NCI-H2196 treated with DMSO at 0.1 percent for 48 hours (cell line): ENCODE measurements around the gene BLOC1S1.
A peak's percentile ranks its signal among the peaks of the same experiment; 100 is the strongest.

Source experiments
- DNase-seq: peaks from one replicate; lab custom pipeline; 2025; ENCODE audit not compliant: unreplicated experiment; lab: John Stamatoyannopoulos, UW

Gene BLOC1S1

GRCh38 chr12:55726971-55727370 is 11.1 kb downstream of the BLOC1S1 start:
- DNase-seq: no peak

GRCh38 chr12:55727643-55728185 is 11.9 kb downstream of the BLOC1S1 start:
- peak; percentile 40 for DNase-seq

- no peak for DNase-seq
Observed at GRCh38 chr12:55728186-55728938, 12.5 kb downstream of the BLOC1S1 start.

- DNase-seq: peak; percentile 69
Observed at GRCh38 chr12:55728939-55729818, 13.3 kb downstream of the BLOC1S1 start, which contains the start of gene CD63. Gene CD63, minus strand, starts transcription at chr12:55729009. Its CDS starts 668 bp downstream, at chr12:55728341.

GRCh38 chr12:55729819-55730818 is 14.3 kb downstream of the BLOC1S1 start:
- DNase-seq: no peak

GRCh38 chr12:55732288-55732687 is 16.4 kb downstream of the BLOC1S1 start:
- no peak for DNase-seq

GRCh38 chr12:55733021-55733555 is 17.2 kb downstream of the BLOC1S1 start:
- DNase-seq: no peak

GRCh38 chr12:55733858-55734257 is 18.0 kb downstream of the BLOC1S1 start:
- DNase-seq: no peak

GRCh38 chr12:55734595-55734994 is 18.7 kb downstream of the BLOC1S1 start:
- no peak for DNase-seq

- DNase-seq: no peak
Observed at GRCh38 chr12:55736076-55736475, 20.2 kb downstream of the BLOC1S1 start.

- peak; percentile 70 for DNase-seq
Observed at GRCh38 chr12:55736780-55737580, 21.1 kb downstream of the BLOC1S1 start.

- no peak for DNase-seq
Observed at GRCh38 chr12:55737581-55738122, 21.8 kb downstream of the BLOC1S1 start.

GRCh38 chr12:55738123-55739024 is 22.5 kb downstream of the BLOC1S1 start:
- peak; percentile 77 for DNase-seq

- peak; percentile 56 for DNase-seq
Observed at GRCh38 chr12:55739025-55739378, 23.2 kb downstream of the BLOC1S1 start.

GRCh38 chr12:55741931-55742680 is 26.3 kb downstream of the BLOC1S1 start:
- no peak for DNase-seq

GRCh38 chr12:55742719-55743405 is 27.0 kb downstream of the BLOC1S1 start, which contains the start of gene GDF11:
Gene GDF11, plus strand, starts transcription at chr12:55743122. Its CDS starts 195 bp downstream, at chr12:55743317.
- peak; percentile 59 for DNase-seq
